ENCODE results near the gene FAM13A.
A peak's percentile ranks its signal among the peaks of the same experiment; 100 is the strongest.
"Not testable (repeated sequence)": the region's sequence is repeated elsewhere in the genome, so short reads cannot be mapped to it uniquely, and the experiment has no call there.

FAM13A gene

DNA sequence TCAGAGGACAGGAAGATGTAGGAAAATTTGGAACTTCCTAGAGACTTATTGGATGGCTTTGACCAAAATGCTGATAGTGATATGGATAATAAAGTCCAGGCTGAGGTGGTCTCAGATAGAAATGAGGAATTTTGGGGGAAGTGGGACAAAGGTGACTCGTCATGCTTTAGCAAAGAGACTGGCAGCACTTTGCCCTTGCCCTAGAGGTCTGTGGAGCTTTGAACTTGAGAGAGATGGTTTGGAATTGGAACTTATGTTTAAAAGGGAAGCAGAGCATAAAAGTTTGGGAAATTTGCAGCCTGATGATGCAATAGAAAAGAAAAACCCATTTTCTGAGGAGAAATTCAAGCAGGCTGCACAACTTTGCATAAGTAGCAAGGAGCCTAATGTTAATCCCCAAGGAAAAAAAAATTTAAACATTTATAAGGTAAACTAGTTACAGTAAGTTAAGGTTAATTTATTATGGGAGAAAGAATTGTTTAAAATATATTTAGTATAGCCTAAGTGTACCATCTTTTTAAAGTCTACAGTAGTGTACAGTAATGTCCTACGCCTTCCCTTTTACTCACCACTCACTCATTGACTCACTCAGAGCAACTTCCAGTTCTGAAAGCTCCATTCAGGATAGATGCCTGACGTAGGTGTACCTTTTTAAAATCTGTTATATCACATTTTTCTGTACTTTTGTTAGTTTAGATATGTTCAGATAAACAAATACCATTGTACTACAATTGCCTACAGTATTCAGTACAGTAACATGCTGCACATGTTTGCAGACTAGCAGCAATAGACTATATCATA is 101.2 kb downstream of the FAM13A start:
- no peak for DNase-seq

- no peak for DNase-seq
Observed at GRCh38 chr4:88953400-88953799, 103.6 kb downstream of the FAM13A start.

DNA sequence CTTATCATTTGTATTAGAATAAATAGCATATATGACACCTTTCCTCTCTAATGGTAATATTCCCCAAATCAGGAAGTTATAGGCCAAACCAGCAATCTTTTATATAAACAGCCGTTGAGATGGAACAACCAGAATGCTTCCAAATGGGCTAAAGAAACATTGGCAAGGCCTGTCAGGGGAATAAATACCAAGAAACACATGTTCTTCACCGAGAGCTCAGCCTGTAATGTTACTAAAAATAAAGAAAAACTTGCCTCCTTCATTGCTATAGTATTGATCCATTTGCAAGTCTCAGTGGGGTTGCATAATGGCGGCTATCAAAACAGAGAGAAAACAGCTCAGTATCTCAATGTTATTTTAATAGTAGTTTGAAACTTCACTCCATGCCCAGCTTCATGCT is 104.9 kb downstream of the FAM13A start:
- DNase-seq = no peak

DNA sequence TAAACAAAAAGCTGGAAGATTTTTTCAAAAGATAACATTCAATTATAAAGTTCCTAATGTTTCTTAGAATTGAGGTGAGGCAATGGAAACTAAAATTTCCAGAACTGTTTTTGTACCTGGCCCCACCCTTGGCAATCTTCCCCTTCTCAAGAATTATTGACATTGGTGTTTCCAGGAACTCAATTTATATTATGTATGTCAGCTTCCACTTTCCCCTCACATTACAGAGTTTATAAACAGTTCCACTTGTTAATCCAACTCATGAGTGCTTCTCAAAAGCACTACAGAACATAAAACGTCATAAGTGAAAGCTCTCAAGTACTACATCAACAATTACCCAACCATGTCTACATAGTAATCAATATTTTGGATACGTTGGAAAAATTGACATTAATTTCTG is 107.4 kb downstream of the FAM13A start:
- no peak for DNase-seq

DNA sequence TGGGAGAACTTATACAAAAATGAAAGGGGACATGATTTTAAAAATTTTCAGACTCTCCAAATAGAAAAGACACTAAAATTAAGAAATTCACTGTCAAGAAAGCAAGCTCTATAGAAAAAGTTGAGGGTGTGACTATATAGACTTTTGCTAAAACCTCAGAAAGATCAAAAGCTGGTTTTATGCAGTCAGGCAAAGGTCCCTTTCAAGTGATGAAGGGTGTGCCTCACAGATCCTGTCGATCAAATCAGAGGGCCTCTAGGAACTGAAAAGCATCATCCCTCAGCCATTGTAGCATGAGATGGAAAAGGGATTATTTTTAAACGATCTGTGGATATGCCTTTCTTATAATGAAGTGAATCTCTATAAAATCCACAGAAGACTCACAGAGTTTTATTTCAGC is 116.5 kb downstream of the FAM13A start:
- no peak for DNase-seq

DNA sequence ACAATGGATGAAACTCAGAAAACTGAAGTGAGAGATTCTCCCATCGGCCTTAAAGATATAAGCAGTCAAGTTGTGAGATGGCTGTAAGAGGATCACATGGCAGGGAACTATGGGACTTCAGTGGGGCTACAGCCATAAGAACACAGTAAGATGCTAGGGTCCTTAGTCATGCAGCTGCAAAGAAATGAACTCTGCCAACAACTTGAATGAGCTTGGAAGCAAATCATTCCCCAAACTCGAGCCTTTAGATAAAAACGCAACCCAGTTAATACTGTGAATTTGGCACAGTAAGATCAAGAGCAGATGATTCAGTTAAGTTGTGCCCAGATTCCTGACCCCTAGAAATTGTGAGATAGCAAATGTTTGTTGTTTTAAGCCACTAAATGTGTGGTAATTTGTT is 117.3 kb downstream of the FAM13A start:
- DNase-seq = no peak

DNA sequence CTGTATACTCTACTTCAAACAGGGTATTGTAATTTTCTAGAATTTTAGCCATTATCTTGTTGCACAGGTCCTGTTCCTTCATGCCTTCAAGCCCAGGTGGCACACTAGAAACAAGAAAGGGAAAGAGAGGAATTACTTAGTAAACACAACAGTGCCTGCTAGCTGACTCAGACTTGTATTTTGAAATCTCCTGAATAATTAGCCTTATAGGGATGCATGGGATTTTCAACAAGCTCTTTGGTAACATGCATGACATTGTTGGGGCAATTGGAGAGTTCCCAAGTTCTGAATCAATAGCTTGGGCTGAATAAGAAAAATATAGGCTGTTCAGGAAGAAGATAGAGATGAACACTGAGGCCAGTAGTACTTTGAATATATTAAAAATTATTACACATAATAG is 118.8 kb downstream of the FAM13A start:
- peak; percentile 53 for DNase-seq

DNA sequence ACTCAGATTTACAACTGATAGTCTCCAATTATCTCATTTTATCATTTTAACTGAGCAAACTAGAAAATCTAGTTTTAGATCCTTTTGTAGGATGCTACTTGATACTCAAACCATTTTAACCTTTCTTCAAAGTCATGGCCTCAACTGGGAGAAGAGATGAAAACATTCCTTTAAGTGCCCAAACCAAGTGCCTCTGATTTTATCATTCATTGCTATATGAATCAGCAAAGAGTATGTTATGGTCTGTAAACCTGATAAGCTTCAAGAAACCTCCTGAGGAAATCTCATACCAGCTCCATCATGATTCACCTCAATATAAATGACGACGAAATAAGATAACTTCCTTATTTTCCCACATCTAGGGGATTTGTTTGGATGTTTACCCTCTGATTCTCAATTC is 119.9 kb downstream of the FAM13A start:
- DNase-seq = peak; percentile 13

GRCh38 chr4:88933414-88934160 is 123.4 kb downstream of the FAM13A start:
- DNase-seq = no peak

GRCh38 chr4:88928852-88929251 is 128.1 kb downstream of the FAM13A start:
- DNase-seq = no peak

DNA sequence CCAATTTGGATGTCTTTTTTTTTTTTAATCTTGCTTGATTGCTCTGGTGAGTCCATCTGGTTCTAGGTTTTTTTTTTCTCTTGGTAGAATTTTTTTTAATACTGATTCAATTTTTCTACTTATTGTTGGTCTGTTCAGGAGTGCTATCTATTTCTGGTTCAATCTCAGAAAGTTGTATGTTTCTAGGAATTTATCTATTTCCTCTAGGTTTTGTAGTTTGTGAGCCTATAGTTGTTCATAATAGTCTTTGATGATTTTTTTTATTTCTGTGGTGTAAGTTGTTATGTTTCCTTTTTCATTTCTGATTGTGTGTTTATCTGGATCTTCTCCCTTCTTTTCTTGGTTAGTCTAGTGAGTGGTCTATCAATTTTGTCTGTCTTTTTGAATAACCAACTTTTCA is 129.6 kb downstream of the FAM13A start:
- no peak for DNase-seq

- DNase-seq = no peak
Observed at GRCh38 chr4:88919056-88919455, 137.9 kb downstream of the FAM13A start.

DNA sequence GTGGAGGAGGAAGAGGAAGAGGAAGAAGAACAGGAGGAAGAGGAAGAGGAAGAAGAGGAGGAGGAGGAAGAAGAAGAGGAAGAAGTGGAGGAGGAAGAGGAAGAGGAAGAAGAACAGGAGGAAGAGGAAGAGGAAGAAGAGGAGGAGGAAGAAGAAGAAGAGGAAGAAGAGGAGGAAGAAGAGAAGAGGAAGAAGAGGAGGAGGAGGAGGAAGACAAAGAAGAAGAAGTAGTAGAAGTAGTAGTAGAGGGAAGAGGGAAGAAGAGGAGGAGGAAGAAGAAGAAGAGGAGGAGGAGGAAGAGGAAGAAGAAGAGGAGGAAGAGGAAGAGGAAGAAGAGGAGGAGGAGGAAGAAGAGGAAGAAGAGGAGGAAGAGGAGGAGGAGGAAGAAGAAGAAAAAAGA is 143.8 kb downstream of the FAM13A start:
- not testable (repeated sequence) for DNase-seq

- no peak for DNase-seq
Observed at GRCh38 chr4:88911246-88912212, 145.5 kb downstream of the FAM13A start.

DNA sequence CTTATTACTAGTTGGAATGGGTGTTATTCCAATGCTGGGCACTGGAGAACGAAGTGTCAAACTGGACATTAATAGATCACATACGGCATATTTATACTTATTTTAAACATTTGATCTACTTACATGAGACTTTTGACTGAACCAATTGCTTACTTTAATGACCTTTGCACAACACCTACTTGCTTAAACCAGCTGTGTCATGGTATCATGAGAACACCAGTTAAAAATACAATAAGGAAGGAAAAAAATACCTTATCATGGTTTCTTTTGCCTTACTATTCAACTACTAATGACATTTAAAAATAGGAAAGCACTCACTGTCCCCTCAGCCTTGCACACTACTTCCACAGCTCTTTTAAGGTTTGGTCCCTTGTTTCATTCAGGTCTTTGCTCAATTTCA is 146.9 kb downstream of the FAM13A start:
- DNase-seq = no peak

- DNase-seq = no peak
Observed at GRCh38 chr4:88908521-88908920, 148.5 kb downstream of the FAM13A start.

DNA sequence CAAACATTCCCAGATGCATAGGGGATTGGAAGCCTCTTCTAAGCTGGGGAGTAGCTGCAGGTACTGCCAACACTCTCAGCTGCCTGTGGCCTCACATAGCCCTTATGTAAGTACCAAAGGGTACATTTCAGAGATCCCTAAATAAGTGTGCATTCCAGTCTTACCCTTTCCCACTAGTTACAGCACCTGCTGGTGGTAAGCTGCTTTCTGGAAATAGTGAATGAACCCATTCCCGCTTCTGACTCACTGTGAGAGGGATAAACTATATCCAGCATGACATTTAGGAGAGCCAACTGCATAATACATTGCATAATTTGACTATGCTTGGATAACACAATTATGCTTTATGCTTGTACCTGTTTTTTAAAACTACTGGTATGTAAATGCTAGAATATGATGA is 149.0 kb downstream of the FAM13A start:
- no peak for DNase-seq

DNA sequence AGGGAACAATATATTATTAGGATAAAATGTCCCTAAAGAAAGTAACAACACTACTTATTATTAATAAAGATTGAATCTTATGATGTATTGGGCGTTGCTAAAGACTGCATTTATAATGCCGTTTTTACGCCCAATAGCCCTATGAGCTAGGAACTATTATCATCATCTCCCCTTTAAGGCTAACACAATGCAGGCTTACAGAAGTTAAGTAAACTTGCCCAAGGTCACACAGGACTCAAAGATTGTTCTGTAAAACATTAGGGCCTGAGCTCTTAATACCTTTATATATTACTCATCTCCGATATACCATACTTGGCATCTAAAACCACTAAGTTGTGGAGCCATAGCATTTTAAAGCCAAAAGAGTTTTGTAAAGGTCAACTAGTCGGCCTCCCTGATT is 149.5 kb downstream of the FAM13A start:
- DNase-seq = no peak

- DNase-seq = not testable (repeated sequence)
Observed at GRCh38 chr4:88904240-88904639, 152.7 kb downstream of the FAM13A start.

- no peak for DNase-seq
Observed at GRCh38 chr4:88900432-88900831, 156.6 kb downstream of the FAM13A start.

DNA sequence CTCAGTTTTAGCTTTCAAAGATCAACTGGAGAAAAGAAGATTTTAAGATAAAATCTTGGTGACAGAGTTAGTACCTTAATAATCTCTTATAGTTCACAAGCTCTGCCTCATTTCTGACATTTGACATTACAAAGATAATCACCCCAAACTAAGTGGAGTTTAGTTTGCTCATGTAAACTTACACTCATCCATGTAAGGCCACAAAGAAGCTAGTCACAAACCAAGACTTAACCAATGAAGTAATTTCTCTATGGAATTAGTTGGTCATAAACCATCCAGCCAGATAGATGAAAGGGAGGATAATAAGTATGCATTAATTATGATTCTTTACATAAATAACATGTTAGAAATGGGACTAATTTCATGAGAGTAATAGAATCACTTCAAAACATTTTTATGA is 159.2 kb downstream of the FAM13A start:
- no peak for DNase-seq

DNA sequence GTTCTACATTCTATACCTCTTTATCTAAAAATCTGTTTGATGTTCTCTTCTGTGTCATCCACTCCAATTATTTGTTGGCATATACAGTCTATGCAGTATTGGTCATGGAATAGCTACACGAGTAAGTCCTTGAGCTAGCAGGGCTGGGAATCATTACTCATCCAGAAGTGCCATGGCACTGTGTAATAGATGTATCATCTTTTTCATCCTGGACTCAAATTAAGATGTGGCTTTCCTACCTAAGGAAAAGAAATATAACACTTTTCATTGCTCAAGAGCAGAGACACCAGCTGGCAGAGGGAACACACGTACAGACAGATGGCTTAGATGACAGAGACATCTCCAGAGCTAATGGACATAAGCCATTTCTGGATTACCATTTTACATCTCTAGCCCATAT is 159.8 kb downstream of the FAM13A start:
- DNase-seq = no peak

GRCh38 chr4:88893961-88894360 is 163.0 kb downstream of the FAM13A start:
- no peak for DNase-seq

Measured in amniotic stem cell (primary cell).